Osteoblast (primary cell): Measurements from ENCODE around the gene STAU1. TPM values are rescaled to one million over a fixed set of nuclear protein-coding genes. Genes with fewer than 3 reads are reported as not detected.

ENCODE experiments used
- DNase-seq: peaks from one replicate; pipeline ENCODE4 v3.0.0; 2011; ENCODE audit warnings: low spot score, mixed read lengths; ENCODE audit not compliant: insufficient read length; ENCODE audit errors: missing footprints
- H2AFZ ChIP-seq: 2 replicates; pipeline ENCODE4 v1.6.0; 2011; ENCODE audit warnings: mild to moderate bottlenecking, low read length
- H3K27ac ChIP-seq: 2 replicates; pipeline ENCODE4 v1.5.1; 2011; ENCODE audit warnings: mild to moderate bottlenecking, low read depth, low read length, moderate library complexity
- H3K27me3 ChIP-seq: 2 replicates; pipeline ENCODE4 v1.6.0; 2012; ENCODE audit warnings: mild to moderate bottlenecking, control low read depth, inconsistent platforms, low read length, moderate library complexity; ENCODE audit not compliant: insufficient read depth
- H3K36me3 ChIP-seq: 2 replicates; pipeline ENCODE4 v1.5.1; 2011; ENCODE audit warnings: mild to moderate bottlenecking, low read length, control low read depth, moderate library complexity; ENCODE audit not compliant: insufficient read depth
- H3K4me1 ChIP-seq: 2 replicates; pipeline ENCODE4 v1.5.1; 2011; ENCODE audit warnings: mild to moderate bottlenecking, low read length, control low read depth, moderate library complexity; ENCODE audit not compliant: insufficient read depth
- H3K4me2 ChIP-seq: 2 replicates; pipeline ENCODE4 v1.6.0; 2011; ENCODE audit warnings: mild to moderate bottlenecking, low read length; ENCODE audit not compliant: insufficient read depth
- H3K4me3 ChIP-seq: fragments of 200-600 bp; sonication (generic); 3 replicates; pipeline ENCODE4 v1.5.1; 2012; ENCODE audit warnings: mild to moderate bottlenecking, low read length, inconsistent platforms; ENCODE audit not compliant: insufficient read depth
- H3K79me2 ChIP-seq: 2 replicates; pipeline ENCODE4 v1.6.0; 2012; ENCODE audit warnings: mild to moderate bottlenecking, low read length, control low read depth, inconsistent platforms; ENCODE audit not compliant: insufficient read depth
- H3K9me3 ChIP-seq: 2 replicates; pipeline ENCODE4 v1.5.1; 2011; ENCODE audit warnings: low read depth, low read length, control low read depth
- H4K20me1 ChIP-seq: 2 replicates; pipeline ENCODE4 v1.6.0; 2012; ENCODE audit warnings: mild to moderate bottlenecking, low read length, control low read depth; ENCODE audit not compliant: insufficient read depth
- CTCF ChIP-seq: IDR thresholded peaks from 2 replicates; pipeline ENCODE4 v1.5.1; 2011; ENCODE audit warnings: mild to moderate bottlenecking, low read depth, low read length, moderate library complexity; ENCODE audit errors: extremely low read depth
- total RNA-seq: library from RNA; depleted of rRNA; stranded (reverse); fragments of >200 nt; gene quantifications from 2 replicates; pipeline ENCODE4 v1.2.3, GENCODE V29; 2012

STAU1 gene
- total RNA-seq, 1 donor = 64.8 TPM

GRCh38 chr20:49229381-49229780 lies 41.2 kb upstream of the STAU1 start:
- no peak for DNase-seq
- Histone ChIP-seq H3K4me1 (no peaks in the 10 kb centered on the region), H4K20me1 (no peaks in the 10 kb centered on the region), H3K79me2 (no peaks in the 10 kb centered on the region), H3K27ac (no peak overlapping the region), H3K4me2 (no peak overlapping the region), H3K36me3 (peaks cover 77% of the 10 kb centered on the region), H2AFZ (no peak overlapping the region), H3K27me3 (no peaks in the 10 kb centered on the region), H3K9me3 (no peaks in the 10 kb centered on the region), H3K4me3 (no peak overlapping the region)
- no peak for TF ChIP-seq CTCF

- H3K79me2 ChIP-seq = no peaks in the 10 kb centered on the region
- H3K4me2 ChIP-seq = no peak overlapping the region
- H4K20me1 ChIP-seq = no peaks in the 10 kb centered on the region
- DNase-seq = no peak
- no peaks in the 10 kb centered on the region for H3K4me1 ChIP-seq
- H3K27ac ChIP-seq = no peak overlapping the region
- peaks cover 77% of the 10 kb centered on the region for H3K36me3 ChIP-seq
- no peaks in the 10 kb centered on the region for H3K27me3 ChIP-seq
- no peaks in the 10 kb centered on the region for H3K9me3 ChIP-seq
- no peak for TF ChIP-seq CTCF
- no peak overlapping the region for H2AFZ ChIP-seq
- no peak overlapping the region for H3K4me3 ChIP-seq
Observed at GRCh38 chr20:49228676-49229075, 40.5 kb upstream of the STAU1 start.

GRCh38 chr20:49225896-49226295 lies 37.8 kb upstream of the STAU1 start:
- H3K4me3 ChIP-seq = no peak overlapping the region
- H3K79me2 ChIP-seq = peaks cover 10% of the 10 kb centered on the region
- H3K27ac ChIP-seq = no peak overlapping the region
- H3K36me3 ChIP-seq = peaks cover 78% of the 10 kb centered on the region
- peaks cover 3% of the 10 kb centered on the region for H4K20me1 ChIP-seq
- H3K4me1 ChIP-seq = no peaks in the 10 kb centered on the region
- no peak for DNase-seq
- TF ChIP-seq CTCF = no peak
- H3K4me2 ChIP-seq = no peak overlapping the region
- no peaks in the 10 kb centered on the region for H3K9me3 ChIP-seq
- H3K27me3 ChIP-seq = no peaks in the 10 kb centered on the region
- no peak overlapping the region for H2AFZ ChIP-seq

- Histone ChIP-seq H3K4me2 (peak overlapping the region; percentile 96), H3K9me3 (no peaks in the 10 kb centered on the region), H3K36me3 (peaks cover 36% of the 10 kb centered on the region), H3K4me1 (peaks cover 8% of the 10 kb centered on the region), H3K79me2 (peaks cover 27% of the 10 kb centered on the region), H3K4me3 (peak overlapping the region; percentile 77), H4K20me1 (peaks cover 3% of the 10 kb centered on the region), H3K27me3 (no peaks in the 10 kb centered on the region), H2AFZ (peak overlapping the region; percentile 97), H3K27ac (peak overlapping the region; percentile 87)
- TF ChIP-seq CTCF = no peak
- DNase-seq = no peak
Observed at GRCh38 chr20:49219924-49220831, 32.0 kb upstream of the STAU1 start.
